Small intestine (tissue), 7 donors: Measurements from ENCODE around the gene SRSF1. TPM values are rescaled to one million over a fixed set of nuclear protein-coding genes. Genes with fewer than 3 reads are reported as not detected.

Experiments used
- DNase-seq, 2 donors: peaks; one replicate each; pipeline versions ENCODE4 v3.0.0 to v3.0.0-alpha.2; 2013
- FAIRE-seq: peaks from 2 replicates; lab custom pipeline; 2012; peaks lifted over from hg19 to GRCh38; lab: Jason Lieb, UNC
- H3K27ac ChIP-seq, 3 donors: one replicate each; pipeline ENCODE4 v1.5.1; 2013; ENCODE audit warnings: low read length in 2 of 3, mild to moderate bottlenecking in 2 of 3, control low read depth in 1 of 3, inconsistent platforms in 1 of 3, low read depth in 1 of 3, moderate library complexity in 1 of 3
- H3K27me3 ChIP-seq, 3 donors: one replicate each; pipeline ENCODE4 v1.6.1; 2013; ENCODE audit warnings: low read length in 3 of 3, inconsistent platforms in 1 of 3; ENCODE audit not compliant: control insufficient read depth in 3 of 3, insufficient read depth in 3 of 3
- H3K36me3 ChIP-seq, 3 donors: one replicate each; pipeline ENCODE4 v1.6.1; 2013; ENCODE audit warnings: low read length in 3 of 3, inconsistent platforms in 1 of 3, low read depth in 1 of 3, mild to moderate bottlenecking in 1 of 3, moderate library complexity in 1 of 3; ENCODE audit not compliant: control insufficient read depth in 3 of 3, insufficient read depth in 2 of 3
- H3K4me1 ChIP-seq, 3 donors: one replicate each; pipeline ENCODE4 v1.6.1; 2013; ENCODE audit warnings: low read length in 2 of 3, inconsistent platforms in 1 of 3, low read depth in 1 of 3, mild to moderate bottlenecking in 1 of 3, moderate library complexity in 1 of 3; ENCODE audit not compliant: control insufficient read depth in 3 of 3, insufficient read depth in 2 of 3
- H3K4me3 ChIP-seq, 3 donors: one replicate each; pipeline ENCODE4 v1.5.1; 2013; ENCODE audit warnings: low read length in 3 of 3, control low read depth in 1 of 3, inconsistent platforms in 1 of 3, low read depth in 1 of 3, mild to moderate bottlenecking in 1 of 3, moderate library complexity in 1 of 3
- H3K9me3 ChIP-seq, 2 donors: one replicate each; pipeline ENCODE4 v1.6.1; 2013; ENCODE audit warnings: low read depth in 1 of 2, low read length in 1 of 2; ENCODE audit not compliant: control insufficient read depth in 2 of 2, insufficient read depth in 1 of 2
- whole genome bisulfite sequencing, 3 donors: extraction: QIAGEN DNeasy Blood & Tissue Kit; methylation state at CpG; one replicate each; pipeline ENCODE4 v1.1.7; 2013; 5-methylcytosine and 5-hydroxymethylcytosine counted together
- polyA plus RNA-seq, 4 donors: library from polyadenylated mRNA; stranded (reverse) in 3 of 4; unstranded in 1 of 4; fragments of 200-250 nt in 3 of 4; fragments of 120-200 nt in 1 of 4; gene quantifications; one replicate each; pipeline versions ENCODE4 v1.2.1 to v1.2.3, GENCODE V29; 2013
- donor health status: healthy with polysubstance abuse.
- donor health status: control.
- donor health status: control.
- donor health status: Bipolar disorder and iron deficiency.
- donor health status: healthy.

The SRSF1 gene
- polyA plus RNA-seq, 4 donors, result 62.7 to 193 (median 106) TPM

DNA sequence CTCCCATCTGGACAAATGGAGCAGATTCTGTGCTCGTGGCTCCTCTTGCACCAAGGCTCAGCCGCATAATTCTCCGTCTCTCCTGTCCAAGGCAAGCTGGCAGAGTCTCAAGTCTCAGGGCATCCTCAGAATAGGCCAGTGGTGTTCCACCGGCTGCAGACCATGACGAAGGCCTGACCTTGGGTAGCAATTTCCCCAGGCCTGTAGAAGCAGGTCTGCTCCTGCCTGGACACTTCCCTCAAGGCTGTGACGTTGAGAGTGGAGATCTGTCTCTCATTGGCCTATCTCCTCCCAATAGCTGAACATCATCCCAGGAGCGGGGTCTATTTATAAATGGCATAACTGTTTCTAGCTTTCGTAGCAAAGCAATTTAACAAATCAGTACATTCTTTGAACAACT is 33.3 kb upstream of the SRSF1 start:
- DNase-seq (no peak), FAIRE-seq (no peak)
- Histone ChIP-seq H3K36me3 (no peaks in the 10 kb centered on the region), H3K9me3 (no peaks in the 10 kb centered on the region), H3K27me3 (peaks cover 0 to 17% (median 0%) of the 10 kb centered on the region in 3 donors), H3K4me1 (peaks cover 0 to 4% (median 0%) of the 10 kb centered on the region in 3 donors), H3K4me3 (no peak overlapping the region), H3K27ac (no peak overlapping the region)
- WGBS, 3 donors, result 74 to 87% (median 85%) methylated on average over 8 of the region's 8 CpGs

DNA sequence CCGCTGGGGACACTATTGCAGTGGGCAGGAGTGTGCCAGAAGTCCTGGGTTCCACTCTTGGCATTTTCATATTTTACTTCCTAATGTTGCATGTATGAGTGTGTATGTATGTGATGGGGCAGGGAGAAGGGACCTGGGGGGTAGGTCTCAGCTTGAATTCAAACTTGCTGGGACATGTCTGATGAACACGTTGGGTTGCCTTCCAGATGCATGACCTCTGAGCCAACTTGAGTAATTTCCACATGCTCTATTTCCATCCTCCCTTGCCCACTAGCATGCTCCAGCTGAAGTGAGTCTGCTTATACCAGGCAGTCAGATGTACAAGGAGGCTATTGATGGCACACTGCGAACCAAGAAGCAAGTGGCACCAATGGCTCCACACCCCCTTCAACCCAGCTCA is 32.9 kb upstream of the SRSF1 start:
- Histone ChIP-seq H3K36me3 (no peaks in the 10 kb centered on the region), H3K27me3 (peaks cover 0 to 17% (median 0%) of the 10 kb centered on the region in 3 donors), H3K9me3 (no peaks in the 10 kb centered on the region), H3K4me3 (no peak overlapping the region), H3K27ac (no peak overlapping the region), H3K4me1 (peaks cover 0 to 4% (median 0%) of the 10 kb centered on the region in 3 donors)
- FAIRE-seq (no peak), DNase-seq (no peak)
- 79 to 84% (median 82%) methylated on average over 3 of the region's 3 CpGs for whole genome bisulfite sequencing, 3 donors

DNA sequence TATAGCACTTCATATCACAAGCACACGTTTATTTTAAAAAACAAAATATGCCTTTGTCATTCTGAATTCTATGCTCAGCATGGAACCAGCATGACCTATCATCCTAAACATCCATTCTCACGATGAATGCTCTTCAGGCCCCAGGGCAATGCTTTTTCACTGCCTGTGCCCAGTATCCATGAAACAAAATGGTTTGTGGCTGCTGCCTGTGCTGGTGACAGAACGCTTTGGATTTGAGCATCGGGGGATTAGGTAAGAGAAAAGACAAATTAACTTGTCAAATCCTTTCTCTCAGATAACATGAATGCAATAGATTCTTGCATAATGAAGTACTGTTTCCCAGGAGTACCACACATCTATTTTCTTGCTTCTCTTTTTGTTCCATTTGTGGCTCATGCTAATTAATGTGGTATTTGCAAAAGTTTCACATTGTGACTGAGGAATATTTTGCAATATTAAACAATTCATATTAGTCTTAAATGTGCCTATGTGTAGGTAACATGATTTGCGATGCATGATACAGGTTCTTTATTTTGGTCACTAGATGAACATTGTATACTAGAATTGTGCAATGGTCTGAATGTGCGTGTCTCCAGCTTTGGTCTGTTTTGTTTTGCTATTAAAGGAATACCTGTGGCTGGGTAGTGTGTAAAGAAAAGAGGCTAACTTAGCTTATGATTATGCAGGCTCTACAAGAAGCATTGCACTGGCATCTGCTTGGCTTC is 25.8 kb upstream of the SRSF1 start:
- Histone ChIP-seq H3K27ac (no peak overlapping the region), H3K36me3 (no peaks in the 10 kb centered on the region), H3K4me3 (no peak overlapping the region), H3K9me3 (peaks cover 0 to 7% of the 10 kb centered on the region in 2 donors), H3K27me3 (no peaks in the 10 kb centered on the region), H3K4me1 (no peaks in the 10 kb centered on the region)
- FAIRE-seq (no peak), DNase-seq (no peak)
- 54 to 60% (median 58%) methylated on average over 6 of the region's 6 CpGs for WGBS, 3 donors

DNA sequence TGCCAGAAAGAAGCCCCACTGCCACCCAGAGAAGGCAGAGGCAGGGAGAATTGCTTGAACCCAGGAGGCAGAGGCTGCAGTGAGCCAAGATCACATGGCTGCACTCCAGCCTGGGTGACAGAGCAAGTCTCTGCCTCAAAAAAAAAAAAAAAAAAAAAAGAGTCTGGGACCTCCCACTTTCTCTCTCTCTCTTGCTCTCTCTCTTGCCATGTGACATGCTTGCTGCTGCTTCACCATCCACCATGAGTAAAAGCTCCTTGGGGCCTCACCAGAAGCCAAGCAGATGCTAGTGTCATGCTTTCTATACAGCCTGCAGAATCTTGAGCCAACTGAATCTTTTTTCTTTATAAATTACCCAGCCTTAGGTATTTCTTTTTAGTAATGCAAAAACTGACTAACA is 21.5 kb upstream of the SRSF1 start:
- FAIRE-seq (no peak), DNase-seq (no peak)
- Histone ChIP-seq H3K27me3 (peaks cover 0 to 2% (median 0%) of the 10 kb centered on the region in 3 donors), H3K4me1 (no peaks in the 10 kb centered on the region), H3K9me3 (peaks cover 0 to 7% of the 10 kb centered on the region in 2 donors), H3K4me3 (no peak overlapping the region), H3K36me3 (no peaks in the 10 kb centered on the region), H3K27ac (no peak overlapping the region)

DNA sequence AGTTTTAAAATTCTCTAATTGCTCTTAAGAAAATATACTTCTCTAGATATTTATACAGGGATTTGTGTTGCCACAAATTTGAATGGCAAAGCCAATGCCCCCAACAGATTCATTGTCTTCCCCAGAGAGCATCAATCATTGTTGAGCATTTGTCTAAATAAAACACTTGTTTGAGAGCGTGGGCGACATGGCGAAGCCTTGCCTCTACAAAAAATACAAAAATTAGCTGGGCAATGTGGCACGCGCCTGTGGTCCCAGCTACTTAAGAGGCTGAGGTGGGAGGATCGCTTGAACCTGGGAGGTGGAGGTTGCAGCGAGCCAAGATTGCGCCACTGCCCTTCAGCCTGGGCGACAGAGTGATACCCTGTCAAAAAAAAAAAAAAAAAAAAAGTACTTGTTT is 13.4 kb upstream of the SRSF1 start:
- H3K27me3 ChIP-seq, result no peaks in the 10 kb centered on the region
- FAIRE-seq (no peak), DNase-seq (no peak)
- no peaks in the 10 kb centered on the region for H3K36me3 ChIP-seq
- H3K4me3 ChIP-seq, result no peak overlapping the region
- H3K27ac ChIP-seq, result no peak overlapping the region
- no peaks in the 10 kb centered on the region for H3K4me1 ChIP-seq
- H3K9me3 ChIP-seq, result no peaks in the 10 kb centered on the region
- WGBS, 3 donors, result 74 to 77% (median 76%) methylated on average over 9 of the region's 9 CpGs

DNA sequence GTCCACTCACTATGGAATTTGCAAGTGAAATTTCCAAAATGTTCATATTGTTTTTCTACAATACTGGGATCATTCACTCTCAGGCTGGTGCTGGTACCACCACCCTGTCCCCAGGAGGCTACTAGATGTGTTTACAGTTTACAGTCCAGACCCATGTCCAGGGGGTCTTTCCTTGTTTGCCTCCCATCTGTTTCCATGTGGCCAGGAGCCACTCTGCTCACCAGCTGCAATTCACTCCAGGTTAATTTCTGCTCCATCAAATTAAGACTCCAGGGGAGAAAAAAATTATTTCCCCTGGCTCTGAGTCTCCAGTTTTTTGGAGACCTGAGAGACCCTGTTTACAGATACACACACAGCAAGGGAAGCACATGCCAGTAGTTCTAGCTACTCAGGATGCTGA is 12.5 kb upstream of the SRSF1 start:
- H3K27ac ChIP-seq, result no peak overlapping the region
- no peak for FAIRE-seq
- no peaks in the 10 kb centered on the region for H3K4me1 ChIP-seq
- DNase-seq, result no peak
- H3K9me3 ChIP-seq, result no peaks in the 10 kb centered on the region
- no peak overlapping the region for H3K4me3 ChIP-seq
- H3K36me3 ChIP-seq, result no peaks in the 10 kb centered on the region
- no peaks in the 10 kb centered on the region for H3K27me3 ChIP-seq

DNA sequence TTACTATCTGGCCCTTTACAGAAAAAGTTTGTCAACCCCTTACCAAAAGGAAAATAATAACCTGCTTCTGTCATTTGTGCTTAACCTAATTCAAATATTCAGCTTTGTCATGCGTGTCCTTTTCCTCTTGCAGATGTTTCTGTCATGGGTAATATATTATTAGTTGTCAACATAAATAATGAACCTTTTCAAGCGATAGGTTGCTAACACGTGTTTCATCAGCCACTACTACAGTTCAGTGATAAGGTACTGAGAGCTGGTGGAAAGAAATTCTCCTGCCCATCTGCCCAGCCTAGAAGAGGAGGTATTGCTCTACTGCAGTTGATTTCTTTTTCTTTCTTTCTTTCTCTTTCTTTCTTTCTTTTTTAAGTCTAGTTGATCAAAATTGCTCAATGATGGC is 12.0 kb upstream of the SRSF1 start:
- 66 to 78% (median 74%) methylated on average over 3 of the region's 3 CpGs for WGBS, 3 donors
- no peaks in the 10 kb centered on the region for H3K4me1 ChIP-seq
- no peak overlapping the region for H3K4me3 ChIP-seq
- no peaks in the 10 kb centered on the region for H3K36me3 ChIP-seq
- no peaks in the 10 kb centered on the region for H3K27me3 ChIP-seq
- FAIRE-seq (no peak), DNase-seq (no peak)
- H3K27ac ChIP-seq, result no peak overlapping the region
- no peaks in the 10 kb centered on the region for H3K9me3 ChIP-seq

DNA sequence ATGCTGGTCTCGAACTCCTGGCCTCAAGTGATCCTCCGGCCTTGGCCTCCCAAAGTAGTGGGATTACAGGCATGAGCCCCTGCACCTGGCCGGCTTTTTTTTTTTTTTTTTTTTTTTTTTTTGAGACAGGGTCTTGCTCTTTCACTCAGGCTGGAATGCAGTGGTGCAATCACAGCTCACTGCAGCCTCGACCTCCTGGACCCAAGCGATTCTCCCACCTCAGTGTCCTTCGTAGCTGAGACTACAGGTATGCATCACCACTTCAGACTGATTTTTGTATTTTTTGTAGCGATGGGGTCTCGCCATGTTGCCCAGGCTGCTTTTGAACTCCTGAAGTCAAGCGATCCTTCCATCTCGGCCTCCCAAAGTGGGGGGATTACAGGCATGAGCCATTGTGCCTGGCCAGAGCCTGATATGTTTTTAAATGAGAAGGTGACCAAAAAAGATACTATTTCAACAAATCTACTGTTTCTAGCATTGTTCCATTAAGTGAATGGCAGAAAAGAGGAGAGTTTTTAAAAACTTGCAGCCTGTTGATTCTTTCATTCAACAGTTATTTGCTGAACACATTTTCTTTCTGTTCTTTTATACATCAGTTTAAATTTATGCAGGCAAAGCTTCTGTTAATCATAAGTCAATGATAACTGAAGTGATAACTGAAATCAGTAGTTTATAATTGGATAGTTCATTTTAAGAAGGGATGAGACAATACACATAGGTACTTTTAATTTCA is 3.2 kb upstream of the SRSF1 start:
- no peak for FAIRE-seq
- Histone ChIP-seq H3K4me3 (no peak overlapping the region), H3K36me3 (peaks cover 2 to 6% (median 3%) of the 10 kb centered on the region in 3 donors), H3K9me3 (no peaks in the 10 kb centered on the region), H3K27ac (no peak overlapping the region), H3K4me1 (peaks cover 0 to 3% (median 3%) of the 10 kb centered on the region in 3 donors), H3K27me3 (no peaks in the 10 kb centered on the region)
- DNase-seq, result no peak
- 95 to 99% (median 96%) methylated on average over 10 of the region's 10 CpGs for WGBS, 3 donors
